CD4-positive, alpha-beta memory T cell (primary cell): Measurements from ENCODE around the gene PTPN12. TPM values are rescaled to one million over a fixed set of nuclear protein-coding genes. Genes with fewer than 3 reads are reported as not detected.

Source experiments
- CTCF ChIA-PET: fragments of 350-600 bp; sonication (Branson Sonifier 250); formaldehyde crosslinking; loops from one replicate; lab custom pipeline; 2021; ENCODE audit warnings: inconsistent platforms; ENCODE audit not compliant: partially characterized antibody; lab: Charles Lee
- POLR2A ChIA-PET: fragments of 350-600 bp; sonication (Branson Sonifier 250); formaldehyde crosslinking; loops from one replicate; lab custom pipeline; 2021; ENCODE audit not compliant: partially characterized antibody; lab: Charles Lee
- DNase-seq, 5 donors: peaks; one replicate each; pipeline versions ENCODE4 v3.0.0 to v3.0.0-alpha.2; 2020 to 2022; ENCODE audit warnings: mixed read lengths in 1 of 5
- H3K27ac ChIP-seq: one replicate; pipeline ENCODE4 v1.7.0; 2013; ENCODE audit warnings: low read depth, low read length
- H3K27me3 ChIP-seq: 2 replicates; pipeline ENCODE4 v1.7.0; 2013; ENCODE audit warnings: mild to moderate bottlenecking, low read length, moderate library complexity; ENCODE audit not compliant: insufficient read depth
- H3K36me3 ChIP-seq: 2 replicates; pipeline ENCODE4 v1.7.0; 2013; ENCODE audit warnings: mild to moderate bottlenecking, low read length, moderate library complexity; ENCODE audit not compliant: insufficient read depth
- H3K4me1 ChIP-seq: 2 replicates; pipeline ENCODE4 v1.7.0; 2013; ENCODE audit warnings: mild to moderate bottlenecking, low read length, moderate library complexity; ENCODE audit not compliant: insufficient read depth
- H3K4me3 ChIP-seq, 2 donors: one replicate each; pipeline ENCODE4 v1.7.0; 2013; ENCODE audit warnings: low read length in 2 of 2, mild to moderate bottlenecking in 1 of 2
- H3K9me3 ChIP-seq, 2 donors: one replicate each; pipeline ENCODE4 v1.7.0; 2013; ENCODE audit warnings: low read length in 2 of 2, control low read depth in 1 of 2; ENCODE audit not compliant: control insufficient read depth in 1 of 2
- H3K27ac Mint-ChIP-seq, 7 donors: one replicate each; pipeline ENCODE4 v1.8.0; 2020 to 2021; ENCODE audit warnings: mixed read lengths in 7 of 7, mild to moderate bottlenecking in 6 of 7, inconsistent platforms in 3 of 7, moderate library complexity in 3 of 7
- H3K27me3 Mint-ChIP-seq, 2 donors: one replicate each; pipeline ENCODE4 v1.8.0; 2020 to 2021; ENCODE audit warnings: mixed read lengths in 2 of 2
- H3K36me3 Mint-ChIP-seq, 2 donors: one replicate each; pipeline ENCODE4 v1.8.0; 2020 to 2021; ENCODE audit warnings: mixed read lengths in 2 of 2, inconsistent platforms in 1 of 2, mild to moderate bottlenecking in 1 of 2
- H3K4me1 Mint-ChIP-seq, 4 donors: one replicate each; pipeline ENCODE4 v1.8.0; 2020 to 2021; ENCODE audit warnings: mixed read lengths in 4 of 4, mild to moderate bottlenecking in 1 of 4
- H3K4me3 Mint-ChIP-seq, 8 donors: one replicate each; pipeline ENCODE4 v1.8.0; 2020 to 2021; ENCODE audit warnings: mixed read lengths in 8 of 8, mild to moderate bottlenecking in 7 of 8, moderate library complexity in 6 of 8, inconsistent platforms in 3 of 8
- H3K9me3 Mint-ChIP-seq, 8 donors: one replicate each; pipeline ENCODE4 v1.8.0; 2020 to 2021; ENCODE audit warnings: mixed read lengths in 8 of 8, mild to moderate bottlenecking in 5 of 8, inconsistent platforms in 3 of 8, moderate library complexity in 1 of 8
- intact Hi-C: fragments of 100-400 bp; cut with micrococcal nuclease; formaldehyde crosslinking; loops from one replicate; pipeline ENCODE4 v1.15.1; 2023
- polyA plus RNA-seq, 2 donors: library from polyadenylated mRNA; unstranded; fragments of 300-500 nt; fragmentation: Illumina TruSeq; gene quantifications; one replicate each; pipeline ENCODE4 v1.2.3, GENCODE V29; 2021
- total RNA-seq, 2 experiments: library from RNA; stranded (reverse); gene quantifications; one replicate each; pipeline ENCODE4 v1.2.3, GENCODE V29; 2021

PTPN12 gene
- total and polyA plus RNA-seq, 4 experiments from 2014 or later, result 0.90 to 24.4 (median 10.1) TPM

- no peak overlapping the region for H3K27ac ChIP-seq
- Mint-ChIP-seq H3K27me3 (no peaks in the 10 kb centered on the region), H3K4me3 (no peak overlapping the region), H3K27ac (peak overlapping the region in 1 of 7 donors; percentile 14), H3K4me1 (no peaks in the 10 kb centered on the region), H3K9me3 (no peaks in the 10 kb centered on the region), H3K36me3 (no peaks in the 10 kb centered on the region)
- ChIA-PET POLR2A (interaction anchor here (1.4 to 1.8 kb wide), 2 partner anchors 99 to 102 kb away, joined by 5 read pairs; no protein-coding TSS in a partner anchor), CTCF (interaction anchor here (0.7 to 14.0 kb wide), 30 partner anchors 10 to 386 kb away, joined by 3 to 176 read pairs (median 5); partner anchors contain the start of genes PHTF2, RSBN1L and TMEM60)
- intact Hi-C loops, result loop anchor here (1.0 to 5.0 kb wide), 4 partner anchors 40 to 383 kb away; partner anchors contain the start of gene RSBN1L
- H3K4me3 ChIP-seq, result no peak overlapping the region
- DNase-seq, result peak; percentile 39 to 49 (median 48)
- H3K4me1 ChIP-seq, result no peaks in the 10 kb centered on the region
- no peaks in the 10 kb centered on the region for H3K36me3 ChIP-seq
- no peaks in the 10 kb centered on the region for H3K27me3 ChIP-seq
- no peaks in the 10 kb centered on the region for H3K9me3 ChIP-seq
Observed at GRCh38 chr7:77657427-77658224, 120.5 kb downstream of the PTPN12 start.

- H3K4me1 Mint-ChIP-seq, result no peaks in the 10 kb centered on the region
- no peak overlapping the region for H3K27ac Mint-ChIP-seq
- Histone ChIP-seq H3K27me3 (no peaks in the 10 kb centered on the region), H3K4me1 (no peaks in the 10 kb centered on the region), H3K9me3 (no peaks in the 10 kb centered on the region), H3K36me3 (no peaks in the 10 kb centered on the region), H3K27ac (no peak overlapping the region), H3K4me3 (no peak overlapping the region)
- no peaks in the 10 kb centered on the region for H3K9me3 Mint-ChIP-seq
- DNase-seq, result no peak
- CTCF ChIA-PET, result interaction anchor here (1.0 to 14.0 kb wide), 18 partner anchors 8 to 384 kb away, joined by 3 to 176 read pairs (median 11); no protein-coding TSS in a partner anchor
- H3K4me3 Mint-ChIP-seq, result no peak overlapping the region
- H3K36me3 Mint-ChIP-seq, result no peaks in the 10 kb centered on the region
- POLR2A ChIA-PET, result interaction anchor here (1.1 to 1.8 kb wide), 3 partner anchors 37 to 101 kb away, joined by 4 to 5 read pairs (median 5); no protein-coding TSS in a partner anchor
- no peaks in the 10 kb centered on the region for H3K27me3 Mint-ChIP-seq
- intact Hi-C loops, result loop anchor here (5.0 kb wide), 2 partner anchors 38 to 278 kb away; partner anchors contain the start of gene RSBN1L
Observed at GRCh38 chr7:77658928-77659327, 121.8 kb downstream of the PTPN12 start.

- H3K27me3 Mint-ChIP-seq, result no peaks in the 10 kb centered on the region
- Histone ChIP-seq H3K27ac (no peak overlapping the region), H3K36me3 (no peaks in the 10 kb centered on the region), H3K9me3 (no peaks in the 10 kb centered on the region), H3K4me3 (no peak overlapping the region), H3K4me1 (no peaks in the 10 kb centered on the region), H3K27me3 (no peaks in the 10 kb centered on the region)
- H3K4me3 Mint-ChIP-seq, result no peak overlapping the region
- ChIA-PET CTCF (interaction anchor here (1.9 to 12.7 kb wide), 3 partner anchors 11 to 93 kb away, joined by 4 to 170 read pairs (median 21); no protein-coding TSS in a partner anchor), POLR2A (no interaction called here)
- no peak for DNase-seq
- H3K4me1 Mint-ChIP-seq, result no peaks in the 10 kb centered on the region
- H3K9me3 Mint-ChIP-seq, result no peaks in the 10 kb centered on the region
- intact Hi-C loops, result no loop called here
- H3K27ac Mint-ChIP-seq, result no peak overlapping the region
- H3K36me3 Mint-ChIP-seq, result no peaks in the 10 kb centered on the region
Observed at GRCh38 chr7:77661816-77662215, 124.7 kb downstream of the PTPN12 start.

- POLR2A ChIA-PET, result no interaction called here
- H3K36me3 ChIP-seq, result no peaks in the 10 kb centered on the region
- DNase-seq, result no peak
- H3K9me3 ChIP-seq, result no peaks in the 10 kb centered on the region
- intact Hi-C loops, result no loop called here
- H3K36me3 Mint-ChIP-seq, result no peaks in the 10 kb centered on the region
- no peak overlapping the region for H3K27ac Mint-ChIP-seq
- H3K4me3 ChIP-seq, result no peak overlapping the region
- no peak overlapping the region for H3K4me3 Mint-ChIP-seq
- no peaks in the 10 kb centered on the region for H3K27me3 Mint-ChIP-seq
- CTCF ChIA-PET, result interaction anchor here (0.6 kb wide), 1 partner anchor 251 kb away, joined by 3 read pairs; no protein-coding TSS in a partner anchor
- H3K4me1 Mint-ChIP-seq, result no peaks in the 10 kb centered on the region
- H3K4me1 ChIP-seq, result no peaks in the 10 kb centered on the region
- no peak overlapping the region for H3K27ac ChIP-seq
- no peaks in the 10 kb centered on the region for H3K9me3 Mint-ChIP-seq
- no peaks in the 10 kb centered on the region for H3K27me3 ChIP-seq
Observed at GRCh38 chr7:77662869-77663268, 125.8 kb downstream of the PTPN12 start.

DNA sequence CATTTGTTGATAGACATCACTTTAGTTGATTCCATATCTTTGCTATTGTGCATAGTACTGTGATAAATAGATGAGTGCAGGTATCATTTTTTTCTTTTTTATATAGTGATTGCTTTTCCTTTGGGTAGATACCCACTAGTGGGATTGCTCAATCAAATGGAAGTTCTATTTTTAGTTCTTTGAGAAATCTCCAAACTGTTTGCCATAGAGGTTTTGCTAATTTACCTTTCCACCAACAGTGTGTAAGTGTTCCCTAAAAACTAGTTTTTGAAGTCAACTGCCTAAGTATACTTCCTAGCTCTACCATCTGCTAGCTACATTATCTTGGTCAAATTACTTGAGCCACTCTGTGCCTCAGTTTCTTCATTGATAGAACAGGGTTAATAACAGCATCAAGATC, 127.6 kb downstream of the PTPN12 start:
- no peak for DNase-seq
- ChIA-PET CTCF (interaction anchor here (0.9 to 1.6 kb wide), 3 partner anchors 13 to 375 kb away, joined by 3 to 9 read pairs (median 3); no protein-coding TSS in a partner anchor), POLR2A (no interaction called here)
- no peak overlapping the region for H3K4me3 ChIP-seq
- Mint-ChIP-seq H3K4me3 (no peak overlapping the region), H3K9me3 (no peaks in the 10 kb centered on the region), H3K27ac (no peak overlapping the region), H3K27me3 (no peaks in the 10 kb centered on the region), H3K4me1 (no peaks in the 10 kb centered on the region), H3K36me3 (no peaks in the 10 kb centered on the region)
- intact Hi-C loops, result no loop called here
- no peaks in the 10 kb centered on the region for H3K27me3 ChIP-seq
- no peak overlapping the region for H3K27ac ChIP-seq
- H3K36me3 ChIP-seq, result no peaks in the 10 kb centered on the region
- H3K9me3 ChIP-seq, result no peaks in the 10 kb centered on the region
- no peaks in the 10 kb centered on the region for H3K4me1 ChIP-seq

- Histone ChIP-seq H3K9me3 (no peaks in the 10 kb centered on the region), H3K27ac (no peak overlapping the region), H3K4me3 (no peak overlapping the region), H3K4me1 (no peaks in the 10 kb centered on the region), H3K36me3 (no peaks in the 10 kb centered on the region), H3K27me3 (no peaks in the 10 kb centered on the region)
- POLR2A ChIA-PET, result no interaction called here
- Mint-ChIP-seq H3K27ac (no peak overlapping the region), H3K36me3 (no peaks in the 10 kb centered on the region), H3K4me3 (no peak overlapping the region), H3K9me3 (no peaks in the 10 kb centered on the region), H3K4me1 (no peaks in the 10 kb centered on the region), H3K27me3 (no peaks in the 10 kb centered on the region)
- CTCF ChIA-PET, result interaction anchor here (1.1 to 1.6 kb wide), 2 partner anchors 14 to 375 kb away, joined by 3 to 9 read pairs; no protein-coding TSS in a partner anchor
- intact Hi-C loops, result no loop called here
- no peak for DNase-seq
Observed at GRCh38 chr7:77665161-77665560, 128.1 kb downstream of the PTPN12 start.

DNA sequence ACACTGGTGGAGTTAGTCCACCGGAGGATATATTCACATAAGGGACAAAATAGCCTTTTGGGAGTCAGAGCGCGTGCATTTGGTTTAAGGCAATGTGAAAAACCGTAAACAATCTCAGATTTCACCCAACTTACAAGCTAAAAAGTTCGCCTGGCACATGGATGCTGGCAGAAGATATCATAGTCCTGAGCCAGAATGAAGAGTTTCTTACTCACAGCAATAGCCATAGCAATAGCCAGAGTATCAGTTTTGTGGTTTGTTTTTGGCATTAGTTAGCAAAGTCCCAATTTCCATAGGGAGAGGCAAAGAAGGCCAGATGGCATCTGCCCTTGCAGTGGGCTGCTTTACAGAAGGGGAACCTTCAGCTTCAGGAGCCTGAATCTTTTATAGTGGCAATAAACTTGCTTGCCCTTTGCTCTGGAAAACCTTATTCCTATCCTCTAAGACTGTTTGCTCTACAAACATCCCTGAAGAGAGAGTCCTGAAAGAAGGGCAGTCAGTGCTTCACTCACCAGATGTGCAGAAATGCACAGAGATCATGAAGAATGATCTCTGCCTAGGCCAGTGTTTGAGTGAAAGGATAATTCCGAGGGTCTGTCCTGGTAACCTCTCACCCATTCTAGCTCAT, 130.5 kb downstream of the PTPN12 start:
- Histone ChIP-seq H3K4me1 (no peaks in the 10 kb centered on the region), H3K4me3 (no peak overlapping the region), H3K27ac (no peak overlapping the region), H3K9me3 (no peaks in the 10 kb centered on the region), H3K36me3 (no peaks in the 10 kb centered on the region), H3K27me3 (no peaks in the 10 kb centered on the region)
- no peaks in the 10 kb centered on the region for H3K27me3 Mint-ChIP-seq
- no peaks in the 10 kb centered on the region for H3K9me3 Mint-ChIP-seq
- intact Hi-C loops, result no loop called here
- no peaks in the 10 kb centered on the region for H3K4me1 Mint-ChIP-seq
- no peak overlapping the region for H3K27ac Mint-ChIP-seq
- CTCF ChIA-PET, result interaction anchor here (0.6 kb wide), 1 partner anchor 8 kb away, joined by 3 read pairs; no protein-coding TSS in a partner anchor
- H3K36me3 Mint-ChIP-seq, result no peaks in the 10 kb centered on the region
- H3K4me3 Mint-ChIP-seq, result no peak overlapping the region
- no peak for DNase-seq
- POLR2A ChIA-PET, result no interaction called here
